Activated T-cell treated with anti-CD3 and anti-CD28 coated beads for 24 hours (primary cell): Measurements from ENCODE around the gene TNFRSF11A.

Experiments
- DNase-seq: peaks from one replicate; pipeline ENCODE4 v3.0.0-alpha.2; 2020; ENCODE audit warnings: low read depth

Gene TNFRSF11A

DNA sequence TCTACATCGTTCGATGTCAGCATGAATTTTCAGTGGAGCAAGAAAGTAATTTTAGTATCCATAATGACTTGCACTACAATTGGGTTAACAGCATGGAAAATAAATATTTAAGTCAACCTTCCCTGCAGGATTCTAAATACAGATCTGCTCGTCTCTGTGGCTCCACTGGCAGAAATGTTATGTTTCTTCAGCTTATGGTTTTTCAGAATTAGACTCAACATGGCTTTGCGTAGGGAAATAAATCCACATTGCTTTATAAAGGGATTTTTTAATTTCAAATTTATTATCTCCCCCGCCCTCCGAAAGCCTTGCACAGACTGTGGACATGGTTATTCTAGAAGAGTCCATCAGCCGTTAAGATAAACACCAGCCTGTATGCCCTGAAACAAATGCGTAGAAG lies 18.2 kb downstream of the TNFRSF11A start:
- DNase-seq, result no peak

DNA sequence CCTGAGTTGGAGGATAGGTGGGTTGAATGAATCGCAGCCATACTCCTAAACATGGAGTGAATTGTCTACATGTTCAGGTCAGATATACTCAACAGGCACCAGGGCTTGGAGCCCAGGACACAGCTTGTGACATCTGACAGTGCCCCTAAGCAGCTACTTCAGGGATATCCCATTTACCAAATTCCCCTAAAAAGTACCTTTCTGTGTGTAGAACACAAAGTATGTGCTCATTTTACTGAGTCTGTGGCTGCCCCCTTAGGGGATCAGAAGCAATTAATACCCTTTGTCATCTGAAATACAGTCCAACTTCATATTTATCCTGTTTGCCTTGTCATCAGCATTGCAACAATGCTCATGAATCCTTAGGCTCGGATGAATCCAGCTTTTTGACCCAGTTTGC lies 20.8 kb downstream of the TNFRSF11A start:
- no peak for DNase-seq

DNA sequence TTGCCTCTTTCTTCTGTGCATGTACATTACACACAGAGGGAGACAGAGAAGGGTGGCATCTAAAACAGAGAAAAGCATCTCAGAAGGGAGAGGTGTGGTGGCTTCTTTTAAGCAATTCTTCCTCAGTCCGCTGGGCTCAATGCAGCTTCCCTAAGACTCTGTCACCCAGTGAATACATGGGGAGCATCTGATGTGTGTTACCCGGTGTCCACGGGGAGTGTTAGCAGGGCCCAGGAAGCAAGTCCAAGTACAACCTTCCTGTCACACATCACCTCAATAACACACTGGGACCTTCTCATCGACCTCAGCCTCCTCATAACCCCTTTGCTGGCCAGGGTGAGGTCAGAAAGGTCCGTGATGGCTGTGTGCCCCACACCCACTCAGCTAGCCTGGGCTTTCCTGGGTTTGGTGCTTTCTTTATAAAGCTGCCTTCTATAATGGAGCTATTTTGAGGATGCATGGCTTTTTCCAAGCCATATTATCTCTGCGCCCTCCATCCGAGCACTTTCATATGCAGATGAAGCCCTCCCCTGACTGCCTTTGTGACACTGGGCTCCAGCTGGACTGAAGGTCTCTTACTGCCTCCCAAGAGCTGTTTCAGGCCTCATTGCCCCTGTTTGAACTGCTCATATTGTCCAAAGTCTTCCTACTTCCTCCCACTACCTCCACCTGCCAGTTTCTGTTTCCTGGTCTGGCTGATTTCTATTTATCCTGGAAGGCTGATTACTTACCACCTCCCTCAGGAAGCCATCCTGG lies 21.4 kb downstream of the TNFRSF11A start:
- no peak for DNase-seq

DNA sequence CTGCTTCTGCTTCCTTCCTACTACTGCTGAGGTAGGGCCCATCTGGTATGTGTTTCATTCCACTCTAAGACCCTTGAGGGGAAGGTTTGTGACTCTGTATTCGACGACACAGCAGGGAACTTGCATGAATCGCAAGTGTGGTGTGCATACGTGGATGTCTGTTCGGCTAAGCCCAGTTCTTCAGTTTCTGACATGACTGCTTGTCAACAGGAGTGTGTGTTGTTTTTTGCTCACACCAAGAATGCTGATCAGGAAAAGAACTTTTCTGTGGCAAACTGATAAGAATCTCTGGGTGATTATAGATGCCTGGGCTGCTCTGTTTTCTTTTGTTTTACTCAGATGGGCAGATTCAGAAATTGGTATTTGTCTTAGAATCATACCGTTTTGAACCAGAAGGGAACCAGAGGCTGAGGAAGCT lies 22.0 kb downstream of the TNFRSF11A start:
- DNase-seq, result no peak

DNA sequence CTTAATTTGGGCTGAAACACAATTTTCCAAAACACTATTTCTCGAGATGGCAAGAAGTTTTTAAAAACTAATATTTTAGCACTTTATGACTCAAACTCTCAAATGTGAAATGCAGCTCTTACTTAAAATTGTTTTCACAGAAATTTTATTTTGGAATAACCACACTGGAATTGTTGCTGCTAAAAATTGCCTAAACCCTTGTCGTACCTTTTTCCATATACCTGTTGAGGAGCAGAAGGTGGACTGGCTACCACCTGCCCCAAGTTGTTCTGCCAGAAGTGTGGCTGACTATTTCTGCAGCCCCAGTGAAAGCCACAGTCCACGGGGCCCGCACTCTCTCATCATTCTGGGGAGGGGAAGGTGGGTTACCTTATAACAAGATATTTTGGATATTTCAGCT lies 23.4 kb downstream of the TNFRSF11A start:
- no peak for DNase-seq

DNA sequence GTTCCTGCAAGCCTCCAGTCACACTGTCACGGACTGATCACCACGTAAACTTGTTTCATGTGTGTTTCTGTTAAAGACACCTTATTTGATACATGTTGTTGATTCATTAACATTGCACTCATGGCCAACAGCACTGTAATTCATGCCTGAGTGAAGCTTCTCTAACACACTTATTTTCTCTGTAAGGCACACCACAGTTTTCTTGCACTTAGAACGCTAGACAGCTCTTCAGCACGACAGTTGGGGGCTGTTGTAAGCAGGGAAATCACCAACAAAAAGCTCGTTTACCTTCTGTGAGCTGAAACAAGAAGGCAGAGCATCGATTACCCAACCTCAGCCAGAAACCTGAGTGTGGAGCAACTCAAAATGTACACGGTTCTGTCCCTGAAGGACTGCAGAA lies 28.1 kb downstream of the TNFRSF11A start:
- no peak for DNase-seq

DNA sequence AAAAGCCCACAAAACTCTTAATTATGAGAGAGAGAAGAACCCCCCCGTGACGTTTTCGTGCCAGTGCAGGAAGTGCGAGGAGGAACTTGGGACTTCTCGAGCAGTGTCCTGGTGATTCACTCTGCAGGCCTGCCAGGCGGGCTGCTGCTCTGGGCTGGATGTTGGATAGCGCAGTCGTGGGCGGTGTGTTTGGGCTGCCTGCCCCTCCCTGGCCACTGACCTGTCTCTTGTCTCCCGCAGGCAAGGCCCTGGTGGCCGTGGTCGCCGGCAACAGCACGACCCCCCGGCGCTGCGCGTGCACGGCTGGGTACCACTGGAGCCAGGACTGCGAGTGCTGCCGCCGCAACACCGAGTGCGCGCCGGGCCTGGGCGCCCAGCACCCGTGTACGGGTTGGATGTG lies 29.0 kb downstream of the TNFRSF11A start:
- DNase-seq, result no peak

DNA sequence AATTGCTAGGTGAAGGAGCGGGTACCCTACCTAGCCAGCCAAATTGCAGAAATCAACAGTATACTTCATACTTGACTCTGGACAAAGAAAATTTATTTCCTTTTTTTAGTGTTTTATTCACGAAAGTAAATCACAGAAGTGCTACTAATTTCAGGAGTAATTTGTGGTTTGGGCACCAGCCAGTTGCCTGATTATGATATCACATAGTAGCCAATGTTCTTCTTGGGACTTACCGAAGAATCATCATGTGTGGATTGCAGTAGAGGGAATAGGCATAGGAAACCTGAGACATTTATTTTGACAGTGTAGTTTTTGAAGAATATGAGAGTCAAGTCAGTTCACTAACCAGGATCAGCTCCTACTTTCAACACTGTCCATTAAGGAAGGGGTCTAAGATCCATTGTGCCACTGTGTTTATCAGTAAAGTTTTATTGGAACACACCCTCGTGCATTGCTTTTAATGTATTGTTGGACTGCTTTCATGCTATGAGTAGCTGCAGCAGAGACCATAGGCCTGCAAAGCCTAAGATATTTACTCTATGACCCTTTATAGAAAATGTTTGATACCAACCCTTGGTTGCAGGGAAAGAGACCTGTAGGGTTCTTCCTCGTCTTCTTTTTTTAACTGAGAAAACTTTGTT lies 32.1 kb downstream of the TNFRSF11A start:
- DNase-seq, result no peak

DNA sequence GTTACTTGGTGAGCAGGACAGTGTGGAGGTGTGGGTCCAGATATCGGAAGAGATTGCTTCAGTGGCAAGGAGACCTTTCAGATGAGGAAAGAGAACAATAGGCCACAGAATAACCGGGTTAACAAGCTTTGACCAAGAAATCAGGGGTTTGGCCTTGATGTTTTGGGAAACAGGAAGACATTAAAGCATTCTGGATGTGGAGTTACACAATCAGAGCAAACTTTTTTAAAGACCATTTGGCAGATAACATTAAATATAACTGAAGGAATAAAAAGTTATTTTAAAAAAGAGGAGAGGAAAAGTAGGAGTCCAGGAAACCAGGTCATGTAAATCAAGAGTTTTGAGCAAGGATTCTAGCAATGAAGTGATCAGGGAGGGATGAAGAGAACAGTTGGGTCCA lies 35.7 kb downstream of the TNFRSF11A start:
- no peak for DNase-seq

DNA sequence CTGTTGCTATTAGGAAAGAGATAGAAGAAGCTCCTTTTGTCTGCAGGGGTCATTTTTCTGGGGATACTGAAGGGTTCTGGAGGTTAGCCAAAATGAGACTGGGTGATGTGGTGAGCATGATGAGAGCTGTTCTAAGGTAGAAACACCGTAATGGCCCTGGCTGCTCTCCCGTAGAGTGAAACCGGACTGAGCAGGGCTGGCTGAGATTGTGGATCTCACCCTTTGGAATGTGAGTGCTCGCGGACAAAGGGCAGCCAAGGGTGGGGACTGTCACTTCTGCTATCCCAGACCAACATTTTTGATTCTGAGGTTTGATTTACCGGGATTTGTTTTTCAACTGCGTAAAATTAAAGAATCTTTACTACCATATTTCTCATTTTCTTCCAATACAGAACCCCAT lies 36.2 kb downstream of the TNFRSF11A start:
- DNase-seq, result no peak

DNA sequence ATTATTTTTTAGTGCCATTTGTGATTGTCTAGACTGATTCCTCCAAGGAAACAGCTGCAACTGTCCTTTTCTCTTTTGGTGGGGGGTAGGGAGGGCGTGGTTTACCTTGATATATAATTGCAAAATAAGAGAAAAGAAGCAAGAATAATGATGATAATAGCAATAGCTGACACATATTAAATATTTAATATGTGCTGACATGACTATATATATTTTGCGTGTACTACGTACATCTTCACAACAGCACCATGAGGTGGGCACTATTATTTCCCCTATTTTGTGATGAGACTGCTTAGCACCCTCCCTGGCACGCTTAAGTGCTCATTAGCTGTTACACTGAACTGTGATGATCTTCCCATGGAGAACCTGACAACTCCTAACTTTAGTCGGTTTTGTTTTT lies 39.4 kb downstream of the TNFRSF11A start:
- no peak for DNase-seq

DNA sequence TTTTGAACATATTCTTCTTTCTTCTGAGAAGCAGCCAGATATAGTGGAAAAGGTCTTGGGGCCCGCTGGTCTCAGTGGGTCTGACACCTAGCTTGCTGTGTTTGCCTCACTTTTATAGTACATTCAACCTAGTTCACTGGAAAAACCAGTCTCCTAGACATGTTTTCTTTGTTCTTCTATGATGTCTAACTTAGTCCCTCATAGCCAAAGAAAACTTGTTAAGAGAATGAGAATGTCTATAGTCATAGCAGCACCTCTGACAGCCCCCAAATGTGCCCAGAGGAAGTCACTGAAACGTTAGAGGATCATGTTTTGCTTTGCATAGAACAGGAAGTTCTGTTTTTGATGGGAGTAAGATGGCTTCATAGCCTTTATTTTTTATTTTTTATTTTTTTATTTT lies 40.3 kb downstream of the TNFRSF11A start:
- DNase-seq, result no peak

DNA sequence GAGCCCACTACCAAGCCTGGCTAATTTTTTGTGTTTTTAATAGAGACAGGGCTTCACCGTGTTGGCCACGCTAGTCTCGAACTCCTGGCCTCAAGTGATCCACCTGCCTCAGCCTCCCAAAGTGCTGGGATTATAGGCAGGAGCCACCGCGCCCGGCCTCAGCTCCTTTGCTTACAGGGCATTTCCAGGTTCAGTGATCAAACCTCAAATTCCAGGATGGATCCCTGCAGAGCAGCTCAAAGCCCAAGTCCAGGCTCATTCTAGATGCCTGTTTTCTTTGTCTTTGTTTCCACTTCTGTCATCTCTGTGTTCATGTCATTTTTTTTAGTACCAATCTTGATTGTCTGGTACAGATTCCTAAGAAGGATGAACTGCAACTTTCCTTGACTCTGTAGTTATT lies 41.9 kb downstream of the TNFRSF11A start:
- DNase-seq, result no peak

DNA sequence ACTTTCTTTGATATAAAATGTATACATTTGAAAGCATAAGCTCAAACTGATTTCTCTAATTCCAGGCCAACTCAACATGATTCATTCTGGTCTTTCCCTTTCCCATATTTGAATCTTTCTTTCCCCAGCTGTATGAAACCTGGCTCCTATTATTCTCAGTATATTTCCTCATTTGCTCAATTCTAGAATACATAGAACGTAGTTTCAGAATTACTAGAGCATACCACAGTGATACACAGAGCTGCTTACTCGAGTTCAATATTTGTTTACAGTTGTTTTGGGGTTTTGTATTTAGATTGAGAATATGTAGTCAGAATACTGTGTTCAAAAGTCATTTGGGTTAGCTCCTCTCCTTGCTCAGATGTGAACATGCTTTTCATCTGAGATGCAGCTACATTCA lies 43.0 kb downstream of the TNFRSF11A start:
- DNase-seq, result no peak

DNA sequence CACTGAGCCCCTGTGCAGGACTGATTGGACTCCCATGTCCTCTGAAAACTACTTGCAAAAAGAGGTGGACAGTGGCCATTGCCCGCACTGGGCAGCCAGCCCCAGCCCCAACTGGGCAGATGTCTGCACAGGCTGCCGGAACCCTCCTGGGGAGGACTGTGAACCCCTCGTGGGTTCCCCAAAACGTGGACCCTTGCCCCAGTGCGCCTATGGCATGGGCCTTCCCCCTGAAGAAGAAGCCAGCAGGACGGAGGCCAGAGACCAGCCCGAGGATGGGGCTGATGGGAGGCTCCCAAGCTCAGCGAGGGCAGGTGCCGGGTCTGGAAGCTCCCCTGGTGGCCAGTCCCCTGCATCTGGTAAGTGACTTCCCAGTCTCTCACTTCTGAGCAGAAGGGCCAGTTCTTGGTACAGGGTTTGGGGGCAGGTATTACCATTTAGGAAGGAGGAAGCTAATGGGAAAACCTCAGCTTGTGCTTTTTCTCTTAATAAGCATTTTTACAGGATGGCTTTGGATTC lies 44.1 kb downstream of the TNFRSF11A start:
- DNase-seq, result no peak

DNA sequence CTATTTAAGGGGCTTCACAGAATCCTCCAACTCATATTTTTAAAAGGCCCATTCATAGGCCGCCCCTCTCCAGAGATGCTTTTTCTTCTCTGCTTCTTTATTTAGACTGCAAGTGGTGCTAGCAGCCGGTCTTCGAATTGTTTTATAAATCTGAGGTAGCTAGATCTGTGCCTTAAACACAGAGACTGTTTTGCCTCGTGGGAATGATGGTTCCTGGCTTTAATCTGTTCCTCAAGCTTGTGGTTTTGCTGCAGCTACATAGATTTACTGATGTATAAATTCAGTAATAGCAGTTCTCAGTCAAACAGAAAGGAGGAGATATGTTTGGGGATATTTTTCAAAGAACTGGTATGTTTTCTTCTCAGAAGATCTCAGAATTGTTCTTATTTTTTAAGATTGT lies 45.3 kb downstream of the TNFRSF11A start:
- no peak for DNase-seq

DNA sequence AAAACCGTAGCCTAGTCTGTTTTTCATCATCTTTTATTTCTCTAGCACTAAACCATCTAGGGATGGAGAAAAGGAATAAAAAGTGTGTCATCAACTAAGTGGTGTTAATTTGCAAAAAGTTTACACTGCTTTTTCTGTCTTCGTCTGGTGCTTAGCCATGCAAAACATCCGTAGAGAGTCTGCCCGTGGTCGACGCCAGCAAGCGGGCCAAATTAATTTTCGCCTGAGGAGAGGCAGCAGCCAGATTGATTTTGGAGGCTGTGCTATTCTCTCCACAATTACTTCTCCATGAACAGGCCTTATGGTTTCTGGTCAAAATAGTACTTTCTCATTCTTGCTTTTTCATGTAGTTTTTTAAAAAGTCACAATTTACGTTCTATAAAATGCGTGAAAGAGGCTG lies 46.3 kb downstream of the TNFRSF11A start:
- no peak for DNase-seq

DNA sequence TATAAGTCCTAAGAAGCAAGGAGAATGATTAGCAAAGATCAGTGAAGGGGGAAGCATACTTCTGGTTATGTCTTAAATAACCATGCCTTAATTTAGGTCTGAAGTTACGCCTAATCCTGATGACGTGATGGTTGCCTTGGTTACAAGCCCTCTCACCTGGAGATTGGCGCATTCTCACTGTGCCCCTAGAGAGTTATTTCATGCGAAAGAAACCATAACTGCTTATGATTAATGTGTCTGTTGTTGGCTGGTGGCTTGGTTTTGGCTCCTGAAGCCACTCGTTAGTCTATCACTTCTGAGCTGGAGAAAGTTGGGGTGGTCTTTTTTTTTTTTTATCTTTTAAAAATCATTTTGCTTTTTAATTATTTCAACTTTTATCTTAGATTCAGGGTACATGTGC lies 47.0 kb downstream of the TNFRSF11A start:
- no peak for DNase-seq

DNA sequence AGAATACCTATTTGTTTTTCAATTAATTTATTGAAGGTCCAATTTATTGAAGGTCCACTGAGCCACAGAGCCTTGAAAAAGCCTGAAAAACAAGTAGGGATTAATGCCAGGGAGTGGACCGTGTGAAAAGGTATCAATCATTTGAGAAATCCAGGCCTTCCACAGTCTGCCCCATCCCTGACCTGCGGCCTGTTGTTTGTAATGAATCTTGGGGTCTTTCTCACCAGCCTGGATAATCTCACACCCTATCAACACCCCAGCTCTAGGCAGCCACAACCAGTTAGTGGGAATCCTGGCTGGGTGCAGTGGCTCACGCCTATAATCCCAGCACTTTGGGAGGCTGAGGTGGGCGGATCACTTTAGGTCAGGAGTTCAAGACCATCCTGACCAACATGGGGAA lies 47.8 kb downstream of the TNFRSF11A start:
- no peak for DNase-seq

DNA sequence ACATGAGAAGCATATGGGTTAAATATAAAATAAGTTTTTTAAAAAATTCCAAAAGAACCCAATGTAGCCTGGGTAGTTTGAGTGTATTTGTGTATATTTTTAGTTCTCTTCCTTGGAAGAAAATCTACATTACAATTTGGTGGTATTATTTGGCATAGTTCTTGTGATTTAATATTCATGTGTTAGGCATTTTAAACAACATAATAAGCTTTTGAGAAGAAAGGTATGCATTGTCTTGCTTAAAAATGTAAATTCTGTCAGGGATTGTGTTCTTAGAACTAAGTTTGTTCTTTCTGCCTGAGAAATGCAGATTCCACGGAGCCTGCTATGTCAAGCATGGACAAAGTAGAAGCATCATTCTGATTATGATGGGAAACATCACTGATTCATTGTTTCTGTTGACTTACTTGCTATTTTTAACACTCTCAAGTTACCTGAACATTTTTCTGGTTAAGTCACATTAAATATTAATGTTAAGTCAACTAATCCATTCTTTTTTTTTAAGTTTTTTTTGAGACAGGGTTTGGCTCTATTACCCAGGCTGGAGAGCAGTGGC lies 49.4 kb downstream of the TNFRSF11A start:
- DNase-seq, result no peak

DNA sequence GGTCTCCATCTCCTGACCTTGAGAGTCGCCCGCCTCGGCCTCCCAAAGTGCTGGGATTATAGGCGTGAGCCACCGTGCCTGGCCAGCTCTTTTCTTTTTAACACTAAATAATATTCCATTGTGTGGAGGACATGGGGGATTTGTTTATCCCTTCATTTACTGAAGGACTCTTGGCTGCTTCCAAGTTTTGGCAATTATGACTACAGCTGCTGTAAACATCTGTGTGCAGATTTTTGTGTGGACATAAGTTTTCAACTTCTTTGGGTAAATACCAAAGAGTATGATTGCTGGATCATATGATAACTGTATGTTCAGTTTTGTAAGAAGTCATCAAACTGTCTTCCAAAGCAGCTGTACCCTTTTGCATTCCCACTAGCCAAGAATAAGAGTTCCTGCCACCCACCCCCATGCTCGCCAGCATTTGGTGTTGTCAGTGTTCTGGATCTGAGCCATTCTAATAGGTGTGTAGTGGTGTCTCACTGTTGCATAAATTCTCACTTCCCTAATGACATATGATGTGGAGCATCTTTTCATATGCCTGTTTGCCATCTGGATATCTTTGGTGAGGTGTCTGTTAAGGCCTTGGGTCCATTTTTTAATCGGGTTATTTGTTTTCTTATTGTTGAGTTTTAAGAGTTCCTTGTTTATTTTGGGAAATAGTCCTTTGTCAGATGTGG lies 52.2 kb downstream of the TNFRSF11A start:
- no peak for DNase-seq

DNA sequence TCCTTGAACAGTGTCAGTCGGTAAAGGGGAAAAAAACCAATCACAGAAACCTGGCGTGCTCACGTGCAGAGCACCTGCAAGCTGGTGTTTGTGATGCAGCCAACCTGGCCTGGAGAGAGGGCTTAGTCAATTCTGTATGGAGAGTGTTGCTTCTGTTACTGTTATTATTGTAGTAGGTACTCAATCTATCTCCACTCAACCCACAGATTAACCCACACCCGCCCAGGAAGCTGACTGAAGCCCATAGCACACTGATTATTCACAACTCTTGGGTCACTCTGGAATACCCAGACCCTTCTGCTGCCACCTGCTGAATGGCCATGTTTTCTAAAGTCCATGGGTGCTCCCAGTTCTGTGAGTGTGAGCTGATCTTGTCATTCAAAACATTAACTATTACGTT lies 53.9 kb downstream of the TNFRSF11A start:
- DNase-seq, result no peak

DNA sequence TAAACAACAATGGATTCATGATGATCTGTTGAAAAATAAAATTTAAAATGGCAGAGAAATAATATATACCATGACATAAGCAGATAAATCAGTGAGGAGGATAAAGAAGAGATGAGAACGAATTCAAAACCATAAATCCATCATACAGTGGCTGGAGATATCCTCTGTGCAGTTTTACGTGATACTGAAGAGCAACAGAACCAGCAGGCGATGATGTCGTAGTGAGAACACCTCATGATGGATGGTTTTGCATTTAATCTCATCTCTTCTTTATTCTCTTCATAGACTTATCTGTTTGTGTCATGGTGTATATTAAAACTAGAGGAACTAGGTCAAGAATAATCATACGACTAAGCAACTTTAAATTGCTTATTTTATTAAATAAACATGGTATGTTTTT lies 56.3 kb downstream of the TNFRSF11A start:
- no peak for DNase-seq
